CD4-positive, alpha-beta T cell treated with Interleukin-2 at 100 ng/mL for 4 hours (primary cell): Measurements from ENCODE around the gene ZNF787.
A peak's percentile ranks its signal among the peaks of the same experiment; 100 is the strongest.

Experiments
- DNase-seq: peaks from one replicate; pipeline ENCODE4 v3.0.0-alpha.2; 2020; ENCODE audit warnings: low spot score

Gene ZNF787

GRCh38 chr19:56120371-56121179 is 520 bp downstream of the ZNF787 start:
- DNase-seq: peak; percentile 78

DNA sequence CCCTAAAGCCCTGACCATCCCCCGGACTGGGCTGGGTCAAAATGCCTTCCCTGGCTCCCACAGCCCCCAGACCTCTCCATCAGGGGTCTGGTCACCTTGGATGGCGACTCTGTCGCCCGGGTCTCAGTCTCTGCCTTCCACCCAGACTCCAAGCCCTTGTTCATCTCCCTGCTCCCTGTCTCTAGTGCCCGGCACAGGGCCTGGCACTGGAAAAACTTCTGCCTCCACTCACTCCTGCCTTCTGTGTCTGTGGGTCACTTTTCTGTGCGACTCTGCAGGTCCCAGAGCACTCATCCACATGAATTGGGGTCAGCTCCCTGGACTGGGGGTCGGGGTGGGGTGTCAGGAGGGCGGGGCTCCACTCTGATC is 1.1 kb downstream of the ZNF787 start:
- no peak for DNase-seq

DNA sequence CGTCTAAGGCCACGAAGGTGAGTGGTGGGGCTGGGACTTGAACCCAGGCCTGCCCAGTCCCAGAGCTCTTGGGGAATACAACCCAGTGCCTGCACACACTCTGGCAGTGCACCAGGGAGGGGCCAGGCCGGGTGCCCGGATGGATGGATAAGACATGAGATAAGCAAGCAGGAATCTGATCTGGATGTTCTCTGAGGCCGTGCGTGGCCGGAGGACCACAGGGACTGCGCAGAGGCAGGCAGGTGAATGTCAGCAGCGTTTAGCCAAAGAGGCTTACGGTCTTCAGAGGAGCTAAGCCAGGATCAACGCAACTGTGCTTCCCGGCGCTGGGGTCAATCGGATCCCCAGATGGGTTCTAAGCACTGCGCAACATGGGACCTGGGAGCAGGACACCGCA is 1.5 kb downstream of the ZNF787 start:
- no peak for DNase-seq

GRCh38 chr19:56118666-56119581 is 2.2 kb downstream of the ZNF787 start:
- DNase-seq: no peak

DNA sequence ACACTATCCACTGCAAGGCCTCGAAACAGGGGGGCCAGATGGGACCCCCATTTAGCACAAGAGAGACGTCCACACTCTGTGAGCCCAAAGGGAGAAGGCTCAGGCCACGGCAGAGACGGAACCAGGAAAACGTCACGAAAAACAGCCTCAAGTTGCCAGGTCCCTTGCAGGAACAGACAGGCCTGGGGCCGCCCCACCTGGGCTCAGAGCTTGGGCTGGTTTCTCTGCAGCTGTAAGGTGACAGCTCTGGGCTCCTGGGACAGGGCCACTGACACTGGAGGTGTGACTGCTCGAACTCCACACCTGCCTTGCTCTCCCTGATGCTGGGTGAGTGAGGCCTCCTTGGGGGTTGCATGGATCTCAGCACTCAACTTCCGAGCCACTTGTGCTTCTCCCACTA is 3.2 kb downstream of the ZNF787 start:
- no peak for DNase-seq

DNA sequence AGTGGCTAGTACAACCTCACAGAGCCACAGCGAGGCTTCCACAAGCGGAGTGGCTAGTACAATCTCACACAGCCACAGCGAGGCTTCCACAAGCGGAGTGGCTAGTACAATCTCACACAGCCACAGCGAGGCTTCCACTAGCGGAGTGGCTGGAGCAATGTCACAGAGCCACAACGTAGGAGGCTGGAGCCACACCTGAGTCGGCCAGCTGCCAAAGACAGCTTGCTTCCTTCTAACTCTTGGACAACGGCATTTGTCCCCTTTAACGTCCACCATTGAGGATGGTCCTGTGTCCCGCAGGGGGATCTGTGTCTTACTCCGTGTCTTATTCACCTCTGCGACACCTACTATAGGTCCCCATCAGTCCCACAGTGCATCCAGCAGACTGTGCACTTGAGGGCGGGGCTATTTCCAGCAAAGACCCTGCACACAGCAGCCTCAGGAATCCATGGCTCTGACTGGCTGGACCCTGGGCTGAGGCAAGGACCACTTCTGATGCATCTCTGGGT is 3.7 kb downstream of the ZNF787 start:
- no peak for DNase-seq

- DNase-seq: no peak
Observed at GRCh38 chr19:56116606-56117005, 4.5 kb downstream of the ZNF787 start.

DNA sequence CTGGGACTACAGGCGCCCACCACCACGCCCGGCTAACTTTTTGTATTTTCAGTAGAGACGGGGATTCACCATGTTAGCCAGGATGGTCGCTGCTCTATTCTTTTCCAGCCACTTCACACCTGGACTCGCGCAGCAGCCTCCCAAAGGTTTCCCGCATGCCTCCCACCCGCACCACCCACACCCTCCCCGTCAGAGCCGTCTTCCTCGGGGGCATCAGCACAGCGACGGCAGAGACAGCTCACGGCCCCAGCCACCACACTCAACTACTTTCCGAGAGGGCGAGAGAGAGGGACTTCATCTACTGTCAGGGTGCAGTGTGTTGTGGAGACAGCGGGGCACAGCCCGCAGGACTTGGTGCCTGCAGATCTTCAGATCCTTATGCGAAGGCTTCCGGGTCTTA is 5.6 kb downstream of the ZNF787 start:
- no peak for DNase-seq

- DNase-seq: no peak
Observed at GRCh38 chr19:56114778-56115110, 6.4 kb downstream of the ZNF787 start.

DNA sequence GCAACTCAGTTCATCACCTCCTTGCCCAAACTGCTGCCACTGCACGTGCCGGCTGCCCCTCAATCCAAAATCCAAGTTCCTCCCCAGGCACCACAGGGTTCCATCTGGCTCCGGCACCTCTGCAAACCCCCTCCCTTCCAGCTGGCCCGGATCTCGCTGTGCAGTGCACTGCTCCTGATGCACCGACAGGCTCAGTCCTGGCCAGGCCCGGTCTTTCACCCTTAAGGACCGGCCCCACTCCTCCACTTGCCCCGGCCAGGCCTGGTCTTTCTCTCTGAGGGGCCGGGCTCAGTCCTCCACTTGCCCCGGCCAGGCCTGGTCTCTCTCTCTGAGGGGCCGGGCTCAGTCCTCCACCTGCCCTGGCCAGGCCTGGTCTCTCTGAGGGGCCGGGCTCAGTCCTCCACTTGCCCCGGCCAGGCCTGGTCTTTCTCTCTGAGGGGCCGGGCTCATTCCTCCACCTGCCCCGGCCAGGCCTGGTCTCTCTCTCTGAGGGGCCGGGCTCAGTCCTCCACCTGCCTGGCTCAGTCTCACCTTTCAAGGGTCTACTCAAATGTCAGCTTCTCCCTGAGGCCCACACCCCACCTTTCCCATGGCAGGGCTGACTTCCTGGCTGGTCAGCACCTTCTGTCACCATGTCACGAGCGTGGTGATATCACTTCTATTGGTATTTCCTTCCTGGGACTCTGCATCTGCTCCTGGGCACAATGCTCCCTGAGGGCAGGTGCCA is 6.9 kb downstream of the ZNF787 start:
- no peak for DNase-seq

GRCh38 chr19:56113074-56113632 is 7.9 kb downstream of the ZNF787 start:
- DNase-seq: no peak

DNA sequence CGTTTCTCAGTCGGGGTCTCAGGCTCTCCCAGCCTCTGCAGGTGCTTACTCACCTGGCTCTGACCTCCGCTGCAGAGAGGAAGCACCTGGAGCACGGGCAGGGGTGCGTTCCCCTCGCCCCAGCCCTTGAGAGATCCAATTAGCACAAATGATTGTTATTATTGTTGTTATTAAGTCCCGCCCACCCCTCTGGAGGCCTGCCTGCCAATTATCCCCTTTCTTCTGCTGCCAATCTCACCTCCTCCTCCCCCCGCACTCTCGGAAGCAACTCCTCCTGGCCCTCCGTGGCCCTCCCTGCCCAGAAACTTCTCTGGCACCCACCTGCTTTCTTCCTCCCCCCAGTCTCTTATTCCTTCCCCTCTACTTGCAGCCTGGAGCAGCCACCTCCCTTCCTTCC is 8.8 kb downstream of the ZNF787 start:
- DNase-seq: no peak

- peak; percentile 22 for DNase-seq
Observed at GRCh38 chr19:56111601-56112312, 9.3 kb downstream of the ZNF787 start.

GRCh38 chr19:56110515-56111448 is 10.3 kb downstream of the ZNF787 start:
- no peak for DNase-seq

DNA sequence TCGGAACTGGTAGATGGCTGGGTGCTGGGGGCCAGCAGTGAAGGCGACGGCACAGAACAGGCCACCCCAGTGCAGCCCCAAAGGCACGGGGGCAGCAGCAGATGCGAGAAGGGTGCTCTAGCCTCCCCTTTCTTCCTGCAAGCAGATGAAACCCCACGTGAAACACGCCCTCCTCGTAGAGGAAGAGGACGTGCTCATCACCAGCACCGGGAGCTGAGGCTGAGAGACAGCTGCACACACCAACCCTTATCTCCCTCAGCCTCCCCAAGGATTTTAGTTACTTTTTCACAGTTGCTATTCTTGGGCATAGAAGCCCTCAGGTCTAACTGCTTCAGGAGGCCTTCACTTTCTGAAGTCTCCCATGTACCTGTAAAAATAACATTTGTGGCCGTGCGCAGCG is 11.9 kb downstream of the ZNF787 start:
- no peak for DNase-seq

GRCh38 chr19:56108447-56109195 is 12.5 kb downstream of the ZNF787 start:
- DNase-seq: no peak

- DNase-seq: no peak
Observed at GRCh38 chr19:56107626-56108351, 13.3 kb downstream of the ZNF787 start.

- DNase-seq: no peak
Observed at GRCh38 chr19:56106993-56107392, 14.1 kb downstream of the ZNF787 start.

DNA sequence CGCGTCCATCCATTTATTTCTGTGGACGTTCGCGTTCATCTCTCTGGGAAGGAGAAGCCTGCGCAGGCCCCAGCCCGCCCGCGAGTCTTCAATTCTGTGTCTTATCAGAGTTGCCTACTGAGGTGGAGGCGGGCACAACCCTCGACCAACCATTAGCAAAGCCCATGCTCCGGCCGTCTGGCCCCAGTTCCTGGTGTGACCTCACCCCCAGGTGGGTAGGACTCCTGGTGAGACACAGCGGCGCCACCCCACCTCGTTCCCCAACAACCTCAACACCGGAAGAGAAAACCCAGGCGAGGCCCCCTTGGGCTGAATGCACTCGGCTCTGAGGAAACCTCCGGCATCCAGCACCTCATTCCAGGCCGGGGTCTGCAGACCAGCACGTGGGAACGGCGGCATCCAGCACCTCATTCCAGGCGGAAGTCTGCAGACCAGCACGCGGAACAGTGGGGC is 14.7 kb downstream of the ZNF787 start:
- DNase-seq: no peak
